SK-N-SH treated with all-trans-retinoic acid at 6 μM for 48 hours (cell line): ENCODE data around the gene RTN4IP1.

Experiments
- ARNTL ChIP-seq: fragments of 450-650 bp; formaldehyde crosslinking; IDR thresholded peaks from 2 replicates; pipeline ENCODE4 v1.5.0; 2020; ENCODE audit warnings: low read depth, mild to moderate bottlenecking, moderate library complexity, borderline replicate concordance
- OSR1 ChIP-seq: fragments of 250-450 bp; sonication (Bioruptor Pico); IDR thresholded peaks from 2 replicates; pipeline ENCODE4 v1.8.0; 2022; ENCODE audit warnings: moderate library complexity, mild to moderate bottlenecking, inconsistent platforms
- RARB ChIP-seq: fragments of 250-450 bp; sonication (Bioruptor Pico); IDR thresholded peaks from 2 replicates; pipeline ENCODE4 v1.8.0; 2021; ENCODE audit warnings: mild to moderate bottlenecking, moderate library complexity
- SNAI2 ChIP-seq: fragments of 250-450 bp; sonication (Bioruptor Pico); IDR thresholded peaks from 2 replicates; pipeline ENCODE4 v1.5.0; 2020; ENCODE audit warnings: mild to moderate bottlenecking, moderate library complexity
- TOX ChIP-seq: fragments of 250-450 bp; sonication (Bioruptor Pico); IDR thresholded peaks from 2 replicates; pipeline ENCODE4 v1.8.0; 2021; ENCODE audit warnings: mild to moderate bottlenecking, moderate library complexity, borderline replicate concordance
- ZFP3 ChIP-seq: fragments of 250-450 bp; sonication (Bioruptor Pico); IDR thresholded peaks from 2 replicates; pipeline ENCODE4 v1.5.0; 2020; ENCODE audit warnings: mild to moderate bottlenecking, moderate library complexity
- TF ChIP-seq, protein P1 (sequence below): fragments of 250-450 bp; sonication (Bioruptor Pico); IDR thresholded peaks from 2 replicates; pipeline ENCODE4 v1.8.0; 2020; ENCODE audit warnings: mild to moderate bottlenecking, moderate library complexity, borderline replicate concordance

DNA sequence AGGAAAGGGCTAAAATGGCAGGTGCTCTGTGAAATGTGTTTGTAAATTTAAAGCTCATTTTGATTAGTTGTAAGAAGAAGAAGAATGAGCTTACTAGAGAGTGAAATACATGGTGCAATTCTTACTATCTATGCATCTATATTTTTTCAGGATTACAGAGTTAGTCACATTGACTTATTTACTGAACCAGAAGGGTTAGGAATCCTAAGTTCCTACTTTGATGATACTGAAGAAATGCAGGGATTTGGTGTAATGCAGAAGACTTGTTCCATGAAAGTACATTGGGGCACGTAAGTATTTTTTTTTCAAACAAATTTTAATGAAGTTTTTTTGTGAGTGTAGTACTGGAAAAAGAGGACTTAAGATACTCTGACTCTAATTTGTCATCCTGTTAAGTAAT lies 99.3 kb downstream of the RTN4IP1 start:
- TF ChIP-seq OSR1 (CRISPR knock-in tag), result no peak
- TF ChIP-seq RARB (CRISPR knock-in tag), result no peak
- no peak for TF ChIP-seq ZFP3
- no peak for TF ChIP-seq SNAI2 (CRISPR knock-in tag)
- TF ChIP-seq, protein P1, sequence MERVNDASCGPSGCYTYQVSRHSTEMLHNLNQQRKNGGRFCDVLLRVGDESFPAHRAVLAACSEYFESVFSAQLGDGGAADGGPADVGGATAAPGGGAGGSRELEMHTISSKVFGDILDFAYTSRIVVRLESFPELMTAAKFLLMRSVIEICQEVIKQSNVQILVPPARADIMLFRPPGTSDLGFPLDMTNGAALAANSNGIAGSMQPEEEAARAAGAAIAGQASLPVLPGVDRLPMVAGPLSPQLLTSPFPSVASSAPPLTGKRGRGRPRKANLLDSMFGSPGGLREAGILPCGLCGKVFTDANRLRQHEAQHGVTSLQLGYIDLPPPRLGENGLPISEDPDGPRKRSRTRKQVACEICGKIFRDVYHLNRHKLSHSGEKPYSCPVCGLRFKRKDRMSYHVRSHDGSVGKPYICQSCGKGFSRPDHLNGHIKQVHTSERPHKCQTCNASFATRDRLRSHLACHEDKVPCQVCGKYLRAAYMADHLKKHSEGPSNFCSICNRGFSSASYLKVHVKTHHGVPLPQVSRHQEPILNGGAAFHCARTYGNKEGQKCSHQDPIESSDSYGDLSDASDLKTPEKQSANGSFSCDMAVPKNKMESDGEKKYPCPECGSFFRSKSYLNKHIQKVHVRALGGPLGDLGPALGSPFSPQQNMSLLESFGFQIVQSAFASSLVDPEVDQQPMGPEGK (CRISPR knock-in tag), result no peak
- no peak for TF ChIP-seq ARNTL (CRISPR knock-in tag)
- TF ChIP-seq TOX (CRISPR knock-in tag), result no peak
